ENCODE data around the gene COX6A2.

- TF ChIP-seq CTCF (IDR thresholded peaks at IDR 0.05) = no peak
- TF ChIP-seq POLR2AphosphoS5 (IDR thresholded peaks at IDR 0.05) = no peak
- TF ChIP-seq POLR2A (IDR thresholded peaks at IDR 0.05) = no peak
These were observed 48.0 kb downstream of the COX6A2 start for GRCh38 chr16:31380201-31380600.

All from prostate gland (tissue), 2 donors.